B cell (primary cell): ENCODE measurements around the gene ZNF181. TPM values are rescaled to one million over a fixed set of nuclear protein-coding genes. Genes with fewer than 3 reads are reported as not detected.

Experiments
- ATAC-seq: fragments of 200-7000 bp; cut with Tn5 transposase; one replicate; pipeline ENCODE4 v1.10.0; 2021; ENCODE audit warnings: low read depth, mild to moderate bottlenecking, moderate number of reproducible peaks, moderate library complexity
- CTCF ChIA-PET: fragments of 350-600 bp; sonication (Branson Sonifier 250); formaldehyde crosslinking; loops from one replicate; lab custom pipeline; 2021; ENCODE audit warnings: antibody characterized with exemption, inconsistent platforms; lab: Charles Lee
- POLR2A ChIA-PET: fragments of 350-600 bp; sonication (Branson Sonifier 250); formaldehyde crosslinking; loops from one replicate; lab custom pipeline; 2021; ENCODE audit warnings: antibody characterized with exemption; lab: Charles Lee
- DNase-seq: peaks from one replicate; pipeline ENCODE4 v3.0.0; 2013
- H2AFZ ChIP-seq: 2 replicates; pipeline ENCODE4 v1.6.1; 2012; ENCODE audit warnings: mild to moderate bottlenecking, low read depth, low read length; ENCODE audit not compliant: insufficient read depth, poor library complexity, severe bottlenecking
- H3K27ac ChIP-seq, 2 donors: 1 replicate in 1 of 2; 2 replicates in 1 of 2; pipeline ENCODE4 v1.5.1; 2012 to 2013; ENCODE audit warnings: low read length in 2 of 2, mild to moderate bottlenecking in 2 of 2, moderate library complexity in 1 of 2
- H3K27me3 ChIP-seq, 4 experiments: fragments of 200-600 bp in 1 of 4; sonication (generic) in 1 of 4; replicated peaks in 1 of 4; 1 replicate in 2 of 4; 2 replicates in 2 of 4; pipeline versions ENCODE4 v1.6.1 to v1.7.0; 2013 to 2016; ENCODE audit warnings: low read length in 3 of 4, mild to moderate bottlenecking in 2 of 4, mixed read lengths in 1 of 4, moderate library complexity in 1 of 4; ENCODE audit not compliant: insufficient read depth in 4 of 4, control insufficient read depth in 3 of 4; ENCODE audit errors: control extremely low read depth in 1 of 4
- H3K36me3 ChIP-seq, 2 experiments: replicated peaks in 1 of 2; 1 replicate in 1 of 2; 2 replicates in 1 of 2; pipeline versions ENCODE4 v1.6.1 to v1.7.1; 2013; ENCODE audit warnings: low read length in 1 of 2; ENCODE audit not compliant: insufficient read depth in 2 of 2, control insufficient read depth in 1 of 2; ENCODE audit errors: control extremely low read depth in 1 of 2, extremely low read depth in 1 of 2
- H3K4me1 ChIP-seq, 2 donors: fragments of 200-600 bp in 1 of 2; sonication (generic) in 1 of 2; 1 replicate in 1 of 2; 2 replicates in 1 of 2; pipeline versions ENCODE4 v1.5.1 to v1.6.1; 2013 to 2017; ENCODE audit warnings: low read length in 2 of 2; ENCODE audit not compliant: control insufficient read depth in 2 of 2, insufficient read depth in 2 of 2
- H3K4me2 ChIP-seq: replicated peaks from 2 replicates; pipeline ENCODE3; 2012; ENCODE audit warnings: mild to moderate bottlenecking, low read depth, low read length; ENCODE audit not compliant: poor library complexity, severe bottlenecking
- H3K4me3 ChIP-seq, 5 experiments: fragments of 200-600 bp in 1 of 5; sonication (generic) in 1 of 5; 1 replicate in 3 of 5; 2 replicates in 2 of 5; pipeline versions ENCODE4 v1.5.1 to v1.7.0; 2011 to 2016; ENCODE audit warnings: low read length in 4 of 5, mild to moderate bottlenecking in 4 of 5, low read depth in 2 of 5, control low read depth in 1 of 5, moderate library complexity in 1 of 5; ENCODE audit not compliant: insufficient read depth in 1 of 5; ENCODE audit errors: control extremely low read depth in 1 of 5, extremely low read depth in 1 of 5
- H3K79me2 ChIP-seq: fragments of 200-600 bp; sonication (generic); one replicate; pipeline ENCODE4 v1.6.0; 2016; ENCODE audit warnings: low read length; ENCODE audit not compliant: control insufficient read depth, insufficient read depth
- H3K9ac ChIP-seq: fragments of 200-600 bp; sonication (generic); 2 replicates; pipeline ENCODE4 v1.6.1; 2017; ENCODE audit warnings: mild to moderate bottlenecking, low read length, moderate library complexity
- H3K9me3 ChIP-seq, 3 donors: one replicate each; pipeline versions ENCODE4 v1.6.1 to v1.7.1; 2013; ENCODE audit warnings: low read length in 2 of 3; ENCODE audit not compliant: control insufficient read depth in 2 of 3, insufficient read depth in 1 of 3; ENCODE audit errors: control extremely low read depth in 1 of 3
- H4K20me1 ChIP-seq: 2 replicates; pipeline ENCODE4 v1.6.0; 2012; ENCODE audit warnings: mild to moderate bottlenecking, low read length; ENCODE audit not compliant: insufficient read depth, control insufficient read depth, poor library complexity, severe bottlenecking
- H3K27ac Mint-ChIP-seq: one replicate; pipeline ENCODE4 v1.8.0; 2021; ENCODE audit warnings: mixed read lengths
- H3K27me3 Mint-ChIP-seq: one replicate; pipeline ENCODE4 v1.8.0; 2021; ENCODE audit warnings: mixed read lengths
- H3K4me1 Mint-ChIP-seq: one replicate; pipeline ENCODE4 v1.8.0; 2021; ENCODE audit warnings: mixed read lengths
- H3K4me3 Mint-ChIP-seq: one replicate; pipeline ENCODE4 v1.8.0; 2021; ENCODE audit warnings: mixed read lengths
- H3K9me3 Mint-ChIP-seq: one replicate; pipeline ENCODE4 v1.8.0; 2022; ENCODE audit warnings: mixed read lengths; ENCODE audit not compliant: insufficient read depth
- EZH2 ChIP-seq: IDR thresholded peaks from 2 replicates; pipeline ENCODE4 v1.6.1; 2012; ENCODE audit warnings: borderline replicate concordance, low read depth, mild to moderate bottlenecking, moderate library complexity, low read length; ENCODE audit not compliant: insufficient read depth, poor library complexity, severe bottlenecking
- WGBS: methylation state at CpG from one replicate; pipeline ENCODE4 v1.1.5; 2013; ENCODE audit warnings: missing lambda C conversion rate; ENCODE audit not compliant: insufficient coverage; 5-methylcytosine and 5-hydroxymethylcytosine counted together
- intact Hi-C: fragments of 100-400 bp; cut with micrococcal nuclease; formaldehyde crosslinking; loops from one replicate; pipeline ENCODE4 v1.10.0; 2022
- polyA plus RNA-seq: library from polyadenylated mRNA; depleted of rRNA; stranded (reverse); fragments of >200 nt; gene quantifications from 2 replicates; pipeline ENCODE4 v1.2.3, GENCODE V29; 2012
- total RNA-seq, 2 donors: library from RNA; stranded (reverse); fragments of 120-200 nt in 1 of 2; gene quantifications; 1 replicate in 1 of 2; 2 replicates in 1 of 2; pipeline versions ENCODE4 v1.2.3 to v1.2.4, GENCODE V29; 2013 to 2022
- TF ChIP-seq, protein P1 (sequence below): fragments of 200-600 bp; IDR thresholded peaks from one replicate; pipeline ENCODE4 v1.8.0; 2022; ENCODE audit warnings: antibody characterized with exemption, mild to moderate bottlenecking

ZNF181 gene
- total and polyA plus RNA-seq, 2 donors (not counting 1 experiment from before 2014, with no cell fraction given), result 11.7 to 13.8 TPM

DNA sequence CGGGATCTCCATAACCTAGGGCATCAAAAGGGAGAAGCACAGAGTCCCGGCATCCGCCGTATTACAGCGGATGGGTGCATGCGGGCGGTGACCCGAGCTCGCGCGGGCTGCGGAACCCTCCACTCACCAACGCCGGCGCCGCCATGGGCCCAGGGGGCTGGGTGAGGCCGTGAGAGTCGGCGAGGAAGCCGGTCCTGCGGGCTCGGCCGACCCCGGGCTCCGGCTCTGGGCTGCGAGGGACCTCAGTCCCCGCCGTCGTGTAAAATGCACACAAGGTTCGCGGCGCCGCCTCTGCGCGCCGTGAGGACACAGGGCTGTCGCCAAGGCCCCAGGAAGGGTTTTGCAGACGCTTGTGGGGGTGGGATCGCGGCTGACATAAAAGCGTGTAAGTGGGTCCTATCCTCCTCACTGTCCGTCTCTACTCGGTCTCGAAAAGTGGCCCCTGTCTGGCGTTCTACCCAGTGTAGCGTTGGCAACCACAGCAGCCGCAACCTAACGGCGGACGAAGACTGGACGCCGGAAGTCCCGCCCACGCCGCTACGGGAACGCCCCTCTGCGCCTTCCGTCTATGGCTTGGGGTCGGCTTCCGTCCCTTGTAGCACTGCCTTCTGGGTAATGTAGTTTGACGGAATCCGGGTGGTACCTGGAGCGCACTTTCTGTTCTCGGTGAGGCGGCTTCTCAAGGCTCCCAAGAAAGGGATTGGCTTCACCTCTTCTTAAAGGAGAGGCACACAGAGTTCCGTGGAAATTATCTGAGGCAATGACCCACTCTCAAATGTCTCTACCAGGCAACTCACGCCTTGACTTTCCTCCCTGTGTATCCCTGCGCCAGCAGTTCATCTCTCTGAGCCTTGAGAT is 38.9 kb downstream of the ZNF181 start, which contains the start of gene ZNF599:
TSS of gene ZNF599 (minus strand) at position 519 of the 858 bp plus-strand sequence. CDS start at position 145, 374 bp downstream.
- TF ChIP-seq, protein P1, sequence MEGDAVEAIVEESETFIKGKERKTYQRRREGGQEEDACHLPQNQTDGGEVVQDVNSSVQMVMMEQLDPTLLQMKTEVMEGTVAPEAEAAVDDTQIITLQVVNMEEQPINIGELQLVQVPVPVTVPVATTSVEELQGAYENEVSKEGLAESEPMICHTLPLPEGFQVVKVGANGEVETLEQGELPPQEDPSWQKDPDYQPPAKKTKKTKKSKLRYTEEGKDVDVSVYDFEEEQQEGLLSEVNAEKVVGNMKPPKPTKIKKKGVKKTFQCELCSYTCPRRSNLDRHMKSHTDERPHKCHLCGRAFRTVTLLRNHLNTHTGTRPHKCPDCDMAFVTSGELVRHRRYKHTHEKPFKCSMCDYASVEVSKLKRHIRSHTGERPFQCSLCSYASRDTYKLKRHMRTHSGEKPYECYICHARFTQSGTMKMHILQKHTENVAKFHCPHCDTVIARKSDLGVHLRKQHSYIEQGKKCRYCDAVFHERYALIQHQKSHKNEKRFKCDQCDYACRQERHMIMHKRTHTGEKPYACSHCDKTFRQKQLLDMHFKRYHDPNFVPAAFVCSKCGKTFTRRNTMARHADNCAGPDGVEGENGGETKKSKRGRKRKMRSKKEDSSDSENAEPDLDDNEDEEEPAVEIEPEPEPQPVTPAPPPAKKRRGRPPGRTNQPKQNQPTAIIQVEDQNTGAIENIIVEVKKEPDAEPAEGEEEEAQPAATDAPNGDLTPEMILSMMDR, result no peak
- TF ChIP-seq EZH2, result no peak
- Histone ChIP-seq H3K27me3 (peaks cover 0 to 9% (median 2%) of the 10 kb centered on the region in 4 experiments), H3K36me3 (no peaks in the 10 kb centered on the region), H3K9ac (peak within 1 kb of the TSS; percentile 75), H2AFZ (peak within 1 kb of the TSS; percentile 92), H3K4me3 (peak within 1 kb of the TSS; percentile 69 to 79 (median 73)), H3K27ac (peak within 1 kb of the TSS; percentile 50 to 74), H3K79me2 (no peaks in the 10 kb centered on the region), H4K20me1 (no peaks in the 10 kb centered on the region), H3K4me2 (peak within 1 kb of the TSS; percentile 91), H3K4me1 (peaks cover 8 to 9% of the 10 kb centered on the region in 2 donors), H3K9me3 (peaks cover 0 to 6% (median 1%) of the 10 kb centered on the region in 3 donors)
- peaks cover 25% of the 10 kb centered on the region for H3K27me3 Mint-ChIP-seq
- H3K27ac Mint-ChIP-seq, result peak within 1 kb of the TSS; percentile 96
- ATAC-seq (peak; percentile 98), DNase-seq (peak; percentile 93)
- no peaks in the 10 kb centered on the region for H3K9me3 Mint-ChIP-seq
- WGBS, result 2% methylated on average over 64 of the region's 69 CpGs
- H3K4me1 Mint-ChIP-seq, result peaks cover 19% of the 10 kb centered on the region
- intact Hi-C loops, result loop anchor here (1.0 kb wide), 2 partner anchors 40 to 153 kb away; partner anchors contain the start of gene ZNF30
- POLR2A ChIA-PET, result interaction anchor here (1.5 kb wide), 1 partner anchor 96 kb away, joined by 4 read pairs; the partner anchor contains the start of genes SCGB2B2 and ZNF302
- CTCF ChIA-PET, result interaction anchor here (1.8 kb wide), 1 partner anchor 37 kb away, joined by 7 read pairs; no protein-coding TSS in a partner anchor
- H3K4me3 Mint-ChIP-seq, result peak within 1 kb of the TSS; percentile 98
